Measurements from ENCODE around the gene ABHD2.
"Not testable (repeated sequence)": the region's sequence is repeated elsewhere in the genome, so short reads cannot be mapped to it uniquely, and the experiment has no call there.

The ABHD2 gene

DNA sequence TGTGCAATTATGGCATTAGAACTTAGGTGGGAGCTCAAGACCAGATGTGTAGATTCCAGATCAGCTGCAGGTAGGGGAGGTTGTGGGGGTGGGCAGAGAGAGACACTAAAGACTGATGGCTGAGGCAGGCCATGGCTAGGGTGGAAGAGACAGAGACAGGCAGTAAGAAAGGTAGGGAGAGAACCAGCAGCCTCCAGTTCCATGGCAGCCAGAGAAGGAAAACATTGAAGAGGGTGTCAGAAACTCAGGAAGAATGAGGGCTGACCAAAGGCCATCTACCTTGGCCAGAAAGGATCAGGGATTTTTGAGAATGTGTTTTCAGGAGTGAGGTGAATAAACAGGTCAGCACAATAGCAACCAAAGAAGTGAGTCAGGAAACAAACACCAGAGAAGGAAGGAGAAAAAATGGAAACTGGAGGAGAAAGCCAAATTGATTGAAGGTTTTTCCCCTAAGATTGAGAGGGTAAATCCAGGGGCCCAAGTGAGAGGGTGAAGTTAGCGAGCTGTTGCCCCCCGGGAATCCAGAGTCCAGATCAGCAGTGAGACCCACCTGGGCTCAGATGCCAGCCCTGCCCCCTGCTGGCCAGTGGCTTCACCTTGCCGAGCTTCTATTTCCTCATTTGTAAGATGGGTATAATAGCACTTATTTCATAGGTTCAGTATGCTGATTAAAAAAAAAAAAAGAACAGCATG is 41.0 kb downstream of the ABHD2 start:
- TF ChIP-seq, protein P1, sequence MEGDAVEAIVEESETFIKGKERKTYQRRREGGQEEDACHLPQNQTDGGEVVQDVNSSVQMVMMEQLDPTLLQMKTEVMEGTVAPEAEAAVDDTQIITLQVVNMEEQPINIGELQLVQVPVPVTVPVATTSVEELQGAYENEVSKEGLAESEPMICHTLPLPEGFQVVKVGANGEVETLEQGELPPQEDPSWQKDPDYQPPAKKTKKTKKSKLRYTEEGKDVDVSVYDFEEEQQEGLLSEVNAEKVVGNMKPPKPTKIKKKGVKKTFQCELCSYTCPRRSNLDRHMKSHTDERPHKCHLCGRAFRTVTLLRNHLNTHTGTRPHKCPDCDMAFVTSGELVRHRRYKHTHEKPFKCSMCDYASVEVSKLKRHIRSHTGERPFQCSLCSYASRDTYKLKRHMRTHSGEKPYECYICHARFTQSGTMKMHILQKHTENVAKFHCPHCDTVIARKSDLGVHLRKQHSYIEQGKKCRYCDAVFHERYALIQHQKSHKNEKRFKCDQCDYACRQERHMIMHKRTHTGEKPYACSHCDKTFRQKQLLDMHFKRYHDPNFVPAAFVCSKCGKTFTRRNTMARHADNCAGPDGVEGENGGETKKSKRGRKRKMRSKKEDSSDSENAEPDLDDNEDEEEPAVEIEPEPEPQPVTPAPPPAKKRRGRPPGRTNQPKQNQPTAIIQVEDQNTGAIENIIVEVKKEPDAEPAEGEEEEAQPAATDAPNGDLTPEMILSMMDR (IDR thresholded peaks at IDR 0.05; ENCODE audit: insufficient read depth, low read depth, low read length, missing control alignments) = peak; percentile 80
- H3K4me3 ChIP-seq (ENCODE audit: low read depth, low read length) = no peak overlapping the region
- peak; percentile 62 for DNase-seq (ENCODE audit: low read depth)

DNA sequence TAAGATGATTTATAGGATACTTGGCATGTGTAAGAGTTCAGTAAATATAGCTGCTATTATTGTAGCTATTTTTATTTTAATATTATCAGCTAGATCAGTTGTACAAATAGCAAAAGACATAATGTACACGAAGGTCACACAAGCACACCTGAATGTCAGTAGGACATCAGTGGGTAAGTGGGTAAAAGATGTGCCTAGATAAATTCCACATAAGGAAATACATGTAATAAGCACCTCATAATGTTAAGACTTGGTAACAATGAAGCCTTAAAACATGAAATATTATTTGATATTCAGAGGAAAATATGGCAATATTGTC is 41.5 kb downstream of the ABHD2 start:
- no peak overlapping the region for H3K4me3 ChIP-seq (ENCODE audit: low read depth, low read length)
- no peak for DNase-seq (ENCODE audit: low read depth)
- TF ChIP-seq, protein P1 (IDR thresholded peaks at IDR 0.05; ENCODE audit: insufficient read depth, low read depth, low read length, missing control alignments) = no peak

DNA sequence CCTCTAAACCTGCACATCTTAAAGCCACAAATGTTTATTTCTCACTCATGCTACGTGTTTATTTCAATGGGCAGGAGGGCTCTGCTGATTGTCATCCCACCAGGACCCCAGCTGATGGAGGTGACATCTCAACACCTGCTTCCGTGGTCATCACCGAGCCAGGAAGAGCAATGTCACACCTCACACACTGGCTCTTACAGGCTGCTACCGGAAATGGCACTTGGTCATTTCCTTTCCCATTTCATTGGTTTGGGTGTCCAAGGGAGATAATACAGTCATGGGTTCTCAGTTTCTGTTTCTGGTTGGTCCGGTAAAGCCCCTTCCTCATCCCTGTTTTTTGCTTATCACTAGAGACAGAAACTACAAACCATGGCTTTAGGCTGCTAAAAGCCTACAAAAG is 41.9 kb downstream of the ABHD2 start:
- DNase-seq (ENCODE audit: low read depth) = peak; percentile 15
- H3K4me3 ChIP-seq (ENCODE audit: low read depth, low read length) = no peak overlapping the region
- TF ChIP-seq, protein P1 (IDR thresholded peaks at IDR 0.05; ENCODE audit: insufficient read depth, low read depth, low read length, missing control alignments) = no peak

DNA sequence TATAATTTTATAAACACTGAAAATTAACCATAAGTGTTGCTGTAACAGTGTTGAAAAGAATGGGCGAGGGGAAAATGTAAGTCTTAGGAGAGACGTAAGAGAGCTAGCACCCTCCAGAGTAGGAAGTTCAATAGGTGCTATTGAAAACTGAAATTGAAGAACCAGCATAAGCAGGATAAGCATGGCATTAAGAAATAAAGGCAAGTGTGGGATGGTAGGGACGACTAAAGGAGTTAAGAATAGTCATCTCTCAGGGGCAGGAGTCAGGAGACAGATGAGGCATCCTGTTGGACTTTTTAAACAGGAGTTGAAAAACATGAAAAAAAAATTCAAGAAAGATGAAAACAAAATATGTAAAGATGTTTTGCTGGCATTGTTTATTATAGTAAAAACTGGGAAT is 43.5 kb downstream of the ABHD2 start:
- H3K4me3 ChIP-seq (ENCODE audit: low read depth, low read length) = no peak overlapping the region
- TF ChIP-seq, protein P1 (IDR thresholded peaks at IDR 0.05; ENCODE audit: insufficient read depth, low read depth, low read length, missing control alignments) = no peak
- no peak for DNase-seq (ENCODE audit: low read depth)

DNA sequence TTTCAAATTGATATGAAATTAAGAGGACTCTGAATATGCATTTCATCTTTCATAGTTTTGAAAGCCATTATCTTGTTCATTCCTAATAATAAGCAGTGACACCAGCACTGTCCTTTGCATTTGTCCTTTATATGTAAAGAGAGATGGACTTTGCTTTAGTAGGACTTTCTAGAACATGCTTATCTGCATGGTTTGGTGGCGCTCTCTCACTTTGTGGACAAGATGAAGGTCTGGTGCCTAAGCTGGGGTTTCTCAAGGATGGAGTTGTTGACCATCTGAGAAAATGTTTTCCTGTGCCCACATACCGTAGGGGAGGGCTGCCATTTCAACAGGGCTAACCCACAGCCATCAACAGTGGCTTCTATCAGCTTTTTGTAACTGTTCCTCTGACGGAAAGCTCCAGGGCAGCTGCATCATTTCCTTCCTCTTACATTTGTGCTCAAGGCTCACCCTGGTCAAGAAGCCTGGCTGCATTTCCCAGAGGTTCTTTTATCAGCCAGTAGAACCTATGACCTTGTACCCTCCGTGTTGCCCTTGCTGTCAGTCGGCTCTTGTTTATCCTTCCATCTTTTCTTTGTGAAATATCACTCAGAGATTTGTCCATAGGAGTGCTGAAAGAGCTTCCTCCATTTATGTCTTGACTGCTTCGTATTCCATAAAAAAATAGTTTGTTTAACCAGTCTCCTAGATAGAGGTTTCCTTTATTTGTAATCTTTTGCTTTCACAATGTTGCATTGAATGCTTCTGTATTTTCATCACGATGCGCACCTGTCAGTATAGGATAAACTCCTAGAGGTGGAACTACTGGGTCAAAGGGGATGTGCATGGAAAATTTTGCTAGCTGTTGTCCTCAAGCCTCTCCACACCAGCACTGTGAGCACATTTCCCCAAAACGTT is 44.6 kb downstream of the ABHD2 start:
- no peak for DNase-seq (ENCODE audit: low read depth)
- TF ChIP-seq, protein P1 (IDR thresholded peaks at IDR 0.05; ENCODE audit: insufficient read depth, low read depth, low read length, missing control alignments) = no peak
- no peak overlapping the region for H3K4me3 ChIP-seq (ENCODE audit: low read depth, low read length)

DNA sequence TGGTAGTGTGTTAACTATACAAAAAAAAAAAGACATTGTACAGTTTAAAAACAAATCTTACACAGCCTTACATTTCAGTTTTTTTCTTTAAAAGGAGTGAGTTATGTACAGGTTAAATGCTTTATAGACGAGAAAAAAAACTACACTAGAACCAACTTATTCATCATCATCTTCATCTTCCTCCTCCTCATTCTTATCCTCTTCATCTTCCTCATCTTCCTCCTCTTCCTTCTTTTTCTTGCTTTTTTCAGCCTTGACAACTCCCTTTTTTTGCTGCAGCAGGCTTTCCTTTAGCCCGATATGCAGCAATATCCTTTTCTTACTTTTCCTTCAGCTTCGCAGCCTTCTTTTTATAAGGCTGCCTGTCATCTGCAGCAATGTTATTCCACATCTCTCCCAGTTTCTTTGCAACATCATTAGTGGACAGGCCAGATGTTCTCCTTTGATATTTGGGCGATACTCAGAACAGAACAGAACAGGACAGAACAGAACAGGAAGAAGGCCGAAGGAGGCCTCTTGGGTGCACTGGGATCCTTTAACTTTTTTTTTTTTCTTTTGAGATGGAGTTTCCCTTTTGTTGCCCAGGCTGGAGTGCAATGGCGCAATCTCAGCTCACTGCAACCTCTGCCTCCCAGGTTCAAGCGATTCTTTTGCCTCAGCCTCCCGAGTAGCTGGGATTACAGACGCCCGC is 47.3 kb downstream of the ABHD2 start:
- not testable (repeated sequence) for H3K4me3 ChIP-seq (ENCODE audit: low read depth, low read length); DNase-seq (ENCODE audit: low read depth)

All from GM12865 (cell line).